Activated effector memory CD4-positive, alpha-beta T cell treated with anti-CD3 and anti-CD28 coated beads, Interleukin-2, amount 50 U/mL, for 16 hours (primary cell): ENCODE results near the gene TOR2A.
A peak's percentile ranks its signal among the peaks of the same experiment; 100 is the strongest.
"Not testable (repeated sequence)": the region's sequence is repeated elsewhere in the genome, so short reads cannot be mapped to it uniquely, and the experiment has no call there.

ENCODE experiments used
- DNase-seq: peaks from one replicate; pipeline ENCODE4 v3.0.0-alpha.2; 2020

TOR2A gene

GRCh38 chr9:127734747-127735529 is at the start of gene TOR2A:
Gene TOR2A (minus strand): TSS chr9:127735294. CDS start chr9:127735270, 24 bp downstream.
- peak; percentile 99 for DNase-seq

- DNase-seq: peak; percentile 87
These were observed 48.3 kb upstream of the TOR2A start for GRCh38 chr9:127783111-127784008.

- DNase-seq: no peak
These were observed 46.7 kb upstream of the TOR2A start for GRCh38 chr9:127781806-127782205.

GRCh38 chr9:127780909-127781308 is 45.8 kb upstream of the TOR2A start:
- DNase-seq: not testable (repeated sequence)

- no peak for DNase-seq
These were observed 45.2 kb upstream of the TOR2A start for GRCh38 chr9:127780126-127780885.

- DNase-seq: peak; percentile 86
These were observed 44.3 kb upstream of the TOR2A start for GRCh38 chr9:127779136-127779981.

GRCh38 chr9:127778280-127779135 is 43.4 kb upstream of the TOR2A start, which contains the start of gene SH2D3C:
Gene SH2D3C (minus strand): TSS chr9:127778666. CDS start chr9:127778627, 39 bp downstream.
- DNase-seq: peak; percentile 83

GRCh38 chr9:127777368-127777980 is 42.4 kb upstream of the TOR2A start:
- peak; percentile 70 for DNase-seq

GRCh38 chr9:127776924-127777289 is 41.8 kb upstream of the TOR2A start:
- DNase-seq: no peak

GRCh38 chr9:127776195-127776923 is 41.3 kb upstream of the TOR2A start:
- peak; percentile 90 for DNase-seq

GRCh38 chr9:127773981-127774380 is 38.9 kb upstream of the TOR2A start:
- no peak for DNase-seq

GRCh38 chr9:127773272-127773671 is 38.2 kb upstream of the TOR2A start:
- no peak for DNase-seq

GRCh38 chr9:127772603-127773002 is 37.5 kb upstream of the TOR2A start:
- no peak for DNase-seq

GRCh38 chr9:127771570-127772189 is 36.6 kb upstream of the TOR2A start:
- DNase-seq: no peak

- peak; percentile 98 for DNase-seq
These were observed 35.9 kb upstream of the TOR2A start for GRCh38 chr9:127770905-127771569.

GRCh38 chr9:127770583-127770904 is 35.5 kb upstream of the TOR2A start:
- DNase-seq: no peak

- DNase-seq: peak; percentile 70
These were observed 35.0 kb upstream of the TOR2A start for GRCh38 chr9:127769929-127770582.

GRCh38 chr9:127769101-127769500 is 34.0 kb upstream of the TOR2A start:
- DNase-seq: no peak
